ENCODE measurements around the gene TMC8.

The TMC8 gene

DNA sequence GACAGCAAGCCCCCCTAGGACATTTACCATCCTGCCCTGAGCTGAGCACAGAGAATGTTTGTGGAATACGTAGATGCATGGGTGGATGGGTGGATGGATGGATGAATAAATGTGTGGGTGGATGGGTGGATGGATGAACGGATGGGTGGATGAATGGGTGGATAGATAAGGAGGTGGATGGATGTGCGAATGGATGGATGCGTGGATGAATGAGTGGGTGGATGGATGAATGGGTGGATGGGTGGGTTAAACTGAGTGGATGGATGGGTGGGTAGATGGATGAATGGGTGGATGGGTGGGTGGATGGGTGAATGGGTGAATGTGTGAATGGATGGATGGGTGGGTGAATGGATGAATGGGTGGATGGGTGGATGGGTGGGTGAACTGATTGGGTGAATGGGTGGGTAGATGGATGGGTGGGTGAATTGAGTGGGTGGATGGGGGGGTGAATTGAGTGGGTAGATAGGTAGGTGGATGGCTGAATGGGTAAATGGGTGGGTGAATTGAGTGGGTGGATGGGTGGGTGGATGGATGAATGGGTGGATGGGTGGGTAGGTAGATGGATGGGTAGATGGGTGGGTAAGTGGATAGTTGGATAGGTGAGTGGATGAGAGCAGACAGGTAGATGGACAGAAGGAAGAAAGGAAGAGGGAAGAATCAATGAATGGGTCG, 7.2 kb upstream of the TMC8 start:
- DNase-seq (ENCODE audit: low read depth, low spot score) = no peak

DNA sequence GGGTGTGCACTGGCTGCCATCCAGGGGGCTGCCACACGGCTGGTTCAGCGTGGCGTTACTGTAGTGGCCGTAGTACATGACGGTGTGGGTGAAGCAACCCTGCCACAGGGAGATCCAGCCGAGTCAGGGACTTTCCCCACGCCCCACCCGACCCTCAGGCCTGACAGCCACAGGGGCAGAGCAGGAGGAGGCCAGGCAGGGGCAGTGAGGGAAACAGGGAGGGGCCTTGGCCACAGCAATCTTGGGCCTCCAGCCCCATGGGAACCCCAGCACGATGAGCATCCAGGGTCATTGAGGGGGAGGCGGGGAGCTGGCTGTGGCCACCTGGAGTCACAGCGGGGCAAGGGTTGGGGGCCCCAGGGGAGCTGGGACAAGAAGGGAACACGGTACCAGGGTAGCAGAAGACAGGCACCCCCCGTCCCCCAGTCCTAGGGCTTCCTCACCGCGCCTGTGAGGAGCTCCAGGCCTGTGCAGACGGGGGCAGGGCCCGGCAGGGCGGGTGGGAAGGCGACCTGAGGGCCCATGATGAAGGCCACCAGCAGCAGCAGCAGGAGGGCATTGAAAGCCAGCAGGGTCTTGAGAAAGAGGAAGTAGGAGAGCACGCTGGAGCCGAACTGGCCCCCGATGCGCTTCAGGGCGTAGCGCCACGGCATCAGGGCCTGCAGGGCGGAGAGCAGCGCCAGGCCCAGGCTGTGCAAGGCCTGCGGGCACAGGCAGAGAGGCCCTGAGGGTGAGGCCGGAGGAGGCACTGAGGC, 6.3 kb upstream of the TMC8 start:
- DNase-seq (ENCODE audit: low read depth, low spot score) = no peak

DNA sequence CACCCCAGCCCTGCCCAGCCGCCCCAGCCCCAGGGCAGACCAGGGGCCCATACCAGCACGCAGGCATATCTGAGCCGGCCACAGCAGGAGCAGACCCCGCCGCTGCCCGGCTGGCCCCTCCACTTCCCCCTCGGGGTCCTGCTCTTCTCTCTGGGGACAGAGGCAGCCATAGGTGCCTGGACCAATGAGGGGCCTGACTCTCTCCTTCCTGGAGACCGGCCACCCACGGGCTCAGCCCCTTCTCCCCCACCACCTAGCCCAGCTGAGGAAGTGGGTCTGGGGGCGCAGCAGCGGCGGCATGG, 5.8 kb upstream of the TMC8 start:
- DNase-seq (ENCODE audit: low read depth, low spot score) = no peak

DNA sequence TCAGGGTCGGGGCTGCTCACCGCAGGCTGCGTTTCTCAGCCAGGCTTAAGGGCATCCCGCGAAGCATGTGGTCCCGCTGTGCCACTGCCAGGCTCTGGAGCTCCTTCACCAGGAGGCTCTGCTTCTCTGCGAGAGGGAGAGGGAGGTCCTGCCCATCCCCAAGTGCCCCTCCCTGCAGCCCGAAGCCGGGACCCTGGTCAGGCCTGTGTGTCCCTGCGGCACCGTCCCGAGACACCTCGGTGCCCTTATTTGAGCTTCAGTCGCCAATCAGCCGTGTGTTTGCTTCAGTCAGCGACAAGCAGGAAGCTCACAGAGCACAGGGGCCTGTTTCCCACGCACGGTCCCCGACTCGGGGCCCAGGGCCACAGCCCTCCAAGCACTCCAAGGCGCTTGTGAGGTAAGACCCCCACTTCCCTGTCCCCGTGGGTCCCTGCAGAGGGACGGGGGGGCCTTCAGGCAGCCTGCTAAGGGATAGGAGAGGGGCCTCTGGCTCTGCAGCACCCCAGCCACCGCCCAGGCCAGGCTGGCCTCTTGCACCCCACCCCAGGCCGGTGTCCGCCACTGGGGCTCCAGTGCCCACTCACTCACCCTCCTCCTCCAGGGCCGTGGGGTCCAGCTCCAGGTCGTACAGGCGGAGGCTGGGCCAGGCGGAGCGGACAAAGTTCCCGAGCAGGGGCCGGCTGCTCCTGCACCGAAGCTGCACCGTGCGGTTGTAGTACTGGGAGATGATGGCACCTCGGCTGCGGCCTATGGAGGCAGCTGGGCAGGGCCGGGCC, 5.2 kb upstream of the TMC8 start:
- DNase-seq (ENCODE audit: low read depth, low spot score) = no peak

DNA sequence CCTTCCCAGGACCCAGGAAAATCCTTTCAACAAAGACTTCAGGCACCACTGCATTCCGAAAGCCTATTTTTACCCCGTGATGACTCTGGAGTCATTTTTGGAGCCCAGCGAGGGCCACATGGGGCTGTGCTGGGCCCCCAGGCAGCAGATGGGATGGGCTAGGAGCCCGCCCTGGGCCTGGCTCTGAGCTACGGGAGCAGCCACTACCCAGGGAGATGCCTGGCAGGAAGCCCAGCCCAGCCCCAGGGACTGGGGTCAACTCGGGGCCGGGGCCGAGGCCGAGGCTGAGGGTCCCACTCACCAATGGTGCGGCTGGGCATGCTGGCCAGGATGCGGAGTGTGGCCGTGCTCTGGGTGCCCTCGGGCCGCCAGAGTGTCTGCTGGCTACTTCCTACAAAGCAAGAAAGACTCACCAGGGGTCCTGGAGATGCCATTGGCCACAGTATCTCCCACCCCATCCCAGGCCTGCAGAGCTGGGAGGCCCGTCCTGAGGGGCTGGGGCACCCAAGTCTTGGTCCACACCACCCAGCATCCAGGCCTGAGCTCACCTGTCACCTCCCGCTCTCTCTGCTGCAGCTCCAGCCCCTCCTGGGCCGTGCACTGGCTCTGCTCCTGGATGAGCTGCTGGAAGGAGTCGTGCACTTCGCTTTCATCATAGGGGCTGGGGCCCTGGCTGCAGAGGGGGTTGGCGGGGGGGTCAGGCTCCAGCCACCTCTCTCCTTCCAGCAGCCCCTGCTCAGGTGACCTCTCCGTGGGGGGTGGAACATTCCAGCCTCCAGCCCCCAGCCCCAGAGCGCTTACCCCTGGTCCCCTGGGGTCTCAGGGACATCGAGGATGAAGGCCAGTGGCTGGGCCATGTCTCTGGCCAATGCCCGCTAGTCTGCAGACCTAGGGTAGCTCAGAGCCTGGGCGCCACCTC, 4.3 kb upstream of the TMC8 start:
- no peak for DNase-seq (ENCODE audit: low read depth, low spot score)

DNA sequence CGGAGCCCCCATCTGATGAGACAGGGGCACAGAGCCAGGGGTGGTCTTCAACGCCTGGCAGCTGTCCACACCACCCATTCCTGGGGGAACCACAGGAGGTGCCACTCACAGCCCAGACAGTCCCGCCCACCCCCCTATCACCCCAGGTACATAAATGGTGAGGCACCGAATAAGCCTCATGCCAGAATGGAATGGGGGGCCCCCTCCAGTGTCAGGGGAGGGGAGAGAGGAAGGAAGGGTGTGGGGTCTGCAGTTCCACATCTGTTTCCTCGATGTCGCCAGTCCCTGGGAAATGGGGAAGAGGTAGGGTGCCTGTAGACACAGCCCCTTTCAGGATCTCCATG, 3.7 kb upstream of the TMC8 start:
- no peak for DNase-seq (ENCODE audit: low read depth, low spot score)

DNA sequence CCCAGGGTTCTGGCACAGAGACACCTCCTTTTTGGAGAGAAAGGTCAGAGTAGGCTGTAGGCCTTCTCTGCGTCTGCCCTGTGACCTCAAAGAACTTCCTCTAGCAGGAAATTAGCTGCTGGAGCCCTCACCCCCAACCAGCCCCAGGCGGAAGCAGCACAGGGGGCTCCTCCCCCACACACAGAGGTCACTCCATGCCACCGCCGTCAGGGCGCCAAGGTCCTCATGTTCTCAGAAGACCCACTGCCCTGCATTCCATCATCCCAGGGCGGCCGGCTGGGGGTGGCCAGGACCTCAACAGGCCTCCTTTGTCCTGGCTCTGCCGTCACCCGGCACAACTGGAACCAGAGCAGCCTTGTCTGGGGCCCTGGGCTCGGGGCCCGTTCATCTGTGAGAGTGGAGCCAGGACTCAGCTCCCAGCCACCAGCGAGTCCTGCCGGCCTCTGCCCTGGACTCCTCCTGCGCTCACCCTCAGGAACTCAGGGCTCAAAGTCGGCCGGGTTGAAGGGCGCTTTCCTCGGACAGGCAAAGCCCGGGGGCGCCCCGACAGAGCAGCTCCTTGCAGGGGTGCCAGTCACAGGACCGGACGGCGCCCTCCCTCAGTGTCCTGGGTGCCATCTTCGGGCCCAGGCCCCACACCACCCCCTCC, 3.2 kb upstream of the TMC8 start:
- no peak for DNase-seq (ENCODE audit: low read depth, low spot score)

DNA sequence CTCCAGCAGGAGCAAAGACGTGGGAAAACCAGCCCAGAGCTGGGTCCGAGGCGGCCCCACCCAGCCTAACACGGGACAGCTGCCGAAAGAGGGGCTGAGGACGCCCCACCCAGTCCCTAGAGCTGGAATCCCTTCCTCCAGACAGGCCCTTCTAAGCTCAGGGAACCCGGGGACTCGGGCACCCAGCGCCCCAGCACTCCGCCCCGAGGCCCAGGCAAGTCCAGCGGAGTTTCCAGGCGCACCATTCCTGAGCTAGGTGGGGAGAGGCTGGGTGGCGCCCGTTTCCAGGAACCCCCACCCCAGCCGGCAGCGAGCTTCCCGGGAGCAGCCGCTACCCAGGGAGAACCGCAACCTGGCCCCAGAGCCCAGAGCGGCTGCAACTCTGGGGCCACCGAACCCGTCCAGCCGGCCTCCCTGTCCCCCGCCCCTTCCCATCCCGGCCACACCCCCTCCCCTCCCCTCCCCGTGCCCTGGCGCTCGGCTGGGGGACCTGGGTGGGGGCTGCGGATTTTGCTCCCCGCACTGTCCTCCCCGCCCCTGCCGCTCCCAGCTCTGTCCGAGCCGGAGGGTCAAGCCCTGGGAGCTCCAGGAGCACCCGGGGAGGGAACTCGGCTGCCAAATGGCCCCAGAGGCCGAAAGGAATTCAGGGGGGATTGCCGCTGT, 2.6 kb upstream of the TMC8 start:
- DNase-seq (ENCODE audit: low read depth, low spot score) = no peak

DNA sequence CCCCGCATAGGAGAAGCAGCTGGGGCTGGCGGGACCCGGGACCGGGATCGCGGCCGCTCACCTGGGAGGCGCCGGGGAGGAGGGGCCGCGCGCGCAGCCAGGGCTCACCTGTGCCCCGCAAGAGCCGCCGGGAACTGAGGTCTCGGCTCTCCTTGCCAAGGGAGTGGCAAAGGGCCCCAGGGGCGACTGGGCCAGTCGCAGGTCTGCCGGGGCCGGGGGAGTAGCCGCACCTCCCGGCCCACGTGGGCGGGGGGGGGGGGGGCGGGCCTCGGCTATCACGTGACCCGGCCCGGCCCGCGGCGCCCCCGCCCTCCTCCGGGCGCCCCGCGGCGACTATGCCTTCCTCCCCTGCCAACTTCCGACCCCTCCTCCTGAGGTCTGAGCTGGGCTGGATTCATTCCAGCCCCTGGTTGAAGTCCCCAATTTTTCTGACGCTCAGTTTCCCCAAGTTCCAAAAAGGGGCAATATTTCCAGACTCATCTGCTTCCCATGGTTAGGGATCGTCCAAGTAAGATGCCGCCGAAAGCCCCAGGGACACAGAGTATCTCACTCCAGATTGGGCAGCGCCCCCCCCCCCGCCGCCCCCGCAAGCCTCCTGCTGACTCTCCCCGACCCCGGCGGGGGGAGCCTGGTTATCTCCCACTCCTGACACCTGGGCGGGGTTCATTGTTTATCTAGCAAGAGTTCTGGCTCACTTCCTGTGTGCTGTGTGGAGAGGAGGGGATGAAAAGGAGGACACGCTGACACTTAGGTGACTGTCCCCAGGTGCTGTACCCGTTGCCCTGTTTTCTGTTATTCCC, 1.8 kb upstream of the TMC8 start, which contains the start of gene TMC6:
Gene TMC6 (minus strand): TSS at position 205 of the 800 bp plus-strand sequence. CDS start 1,923 bp downstream, outside the sequence.
- no peak for DNase-seq (ENCODE audit: low read depth, low spot score)

DNA sequence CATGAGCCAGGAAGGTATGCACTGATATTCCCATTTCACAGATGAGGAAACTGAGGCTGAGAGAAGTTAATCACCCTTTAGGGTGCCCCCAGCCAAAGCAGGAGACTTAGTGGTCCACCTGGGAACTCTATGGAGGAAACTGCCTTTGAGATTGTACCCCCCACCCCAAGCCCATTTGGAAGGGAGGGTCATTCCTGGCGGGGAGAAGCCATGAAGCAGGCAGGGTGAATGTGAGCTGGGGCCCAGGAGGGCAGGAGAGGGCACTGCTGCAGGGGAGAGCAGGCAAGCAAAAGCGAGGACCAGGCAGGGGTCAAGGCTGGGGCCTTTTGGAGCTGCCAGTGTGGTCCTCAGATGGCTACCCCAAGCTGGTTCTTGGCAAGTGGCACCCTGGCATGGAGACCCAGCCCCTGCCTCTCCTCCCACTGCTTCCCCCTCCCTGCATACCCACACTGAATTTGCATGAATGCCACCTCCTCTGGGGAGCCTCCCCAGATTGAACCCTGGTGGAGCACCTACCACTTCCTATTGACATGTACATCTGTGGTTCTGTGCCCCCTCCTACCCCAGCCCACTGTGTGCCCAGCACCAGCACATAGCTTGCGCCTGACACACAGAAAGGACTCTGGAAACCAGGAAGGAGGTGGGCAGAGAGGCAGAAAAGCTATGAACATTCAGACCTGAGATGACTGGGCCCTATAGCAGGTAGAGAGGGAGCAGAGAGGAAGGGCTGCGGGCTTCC, 1.1 kb upstream of the TMC8 start:
- DNase-seq (ENCODE audit: low read depth, low spot score) = no peak

DNA sequence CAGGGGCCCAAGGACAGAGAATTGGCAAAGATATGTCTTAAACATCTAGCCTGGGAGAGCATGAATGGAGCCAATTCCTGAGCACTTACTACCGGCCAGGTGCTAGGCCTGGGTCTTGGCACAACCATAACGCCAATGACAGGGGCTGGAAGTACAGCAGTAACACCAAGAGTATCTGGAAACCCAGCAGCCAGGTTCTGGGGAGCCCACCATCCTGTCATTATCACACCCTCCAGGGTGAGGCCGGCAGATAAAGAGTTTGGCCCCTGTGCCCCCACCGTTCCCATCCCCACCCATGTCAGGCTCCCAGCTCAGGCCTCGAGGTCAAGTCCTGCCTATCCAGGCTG, 508 bp upstream of the TMC8 start:
- no peak for DNase-seq (ENCODE audit: low read depth, low spot score)

DNA sequence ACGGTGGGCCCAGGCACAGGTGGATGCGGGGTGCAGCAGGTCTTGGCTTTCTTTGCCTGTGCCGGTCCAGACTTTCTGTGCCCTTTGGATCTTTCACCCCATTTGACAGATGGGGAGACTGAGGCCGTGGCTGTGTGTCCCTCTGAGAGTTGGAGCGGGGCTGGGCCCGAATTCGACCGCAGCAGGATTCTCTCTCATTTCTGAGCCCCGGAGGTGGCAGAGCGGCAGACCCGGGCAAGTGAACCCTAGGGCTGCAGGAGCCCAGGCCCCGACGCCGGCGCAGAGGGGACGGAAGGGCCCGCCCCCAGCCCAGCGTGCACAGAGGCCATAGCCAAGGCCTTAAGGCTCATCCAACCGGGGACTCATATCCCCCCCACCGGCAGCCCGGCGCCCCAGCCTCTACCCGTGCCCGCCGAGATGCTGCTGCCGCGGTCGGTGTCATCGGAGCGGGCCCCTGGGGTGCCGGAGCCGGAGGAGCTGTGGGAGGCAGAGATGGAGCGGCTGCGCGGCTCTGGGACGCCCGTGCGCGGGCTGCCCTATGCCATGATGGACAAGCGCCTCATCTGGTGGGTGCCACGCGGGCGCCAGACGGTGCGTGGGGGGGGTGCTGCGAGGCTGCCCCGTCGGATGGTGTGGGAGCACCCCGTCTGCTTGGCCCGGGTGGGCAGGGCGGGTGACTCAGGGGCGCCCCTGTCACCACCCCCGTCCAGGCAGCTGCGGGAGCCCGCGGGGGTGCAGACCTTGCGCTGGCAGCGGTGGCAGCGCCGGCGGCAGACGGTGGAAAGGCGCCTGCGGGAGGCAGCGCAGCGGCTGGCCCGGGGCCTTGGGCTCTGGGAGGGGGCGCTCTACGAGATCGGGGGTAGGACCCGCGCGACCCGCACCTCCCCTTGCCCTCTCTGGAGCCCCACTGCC, 857 bp downstream of the TMC8 start:
- DNase-seq (ENCODE audit: low read depth, low spot score) = no peak

DNA sequence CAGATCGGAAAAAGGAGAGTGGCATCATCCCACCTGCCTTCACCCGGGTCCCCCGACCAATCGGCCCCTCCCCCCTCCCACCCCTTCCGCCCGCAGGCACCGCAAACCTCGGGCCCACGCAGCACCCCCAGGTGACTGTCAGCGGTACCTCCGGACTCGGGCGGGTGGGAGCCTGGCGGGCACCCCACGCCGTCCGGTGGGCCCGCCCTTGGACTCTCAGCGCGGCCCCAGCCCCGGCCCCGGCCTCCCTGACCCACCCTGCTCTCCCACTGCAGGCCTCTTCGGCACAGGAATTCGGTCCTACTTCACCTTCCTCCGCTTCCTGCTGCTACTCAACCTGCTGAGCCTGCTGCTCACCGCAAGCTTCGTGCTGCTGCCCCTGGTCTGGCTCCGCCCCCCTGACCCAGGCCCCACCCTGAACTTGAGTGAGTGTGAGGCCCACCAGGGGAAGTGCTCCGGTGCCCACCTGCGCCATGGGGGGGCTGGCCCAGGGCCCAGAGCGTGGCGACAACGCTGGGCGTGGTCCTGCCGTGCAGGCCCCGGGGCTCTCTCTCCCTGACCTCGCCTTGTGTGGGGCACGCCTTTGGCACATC, 1.6 kb downstream of the TMC8 start:
- no peak for DNase-seq (ENCODE audit: low read depth, low spot score)

DNA sequence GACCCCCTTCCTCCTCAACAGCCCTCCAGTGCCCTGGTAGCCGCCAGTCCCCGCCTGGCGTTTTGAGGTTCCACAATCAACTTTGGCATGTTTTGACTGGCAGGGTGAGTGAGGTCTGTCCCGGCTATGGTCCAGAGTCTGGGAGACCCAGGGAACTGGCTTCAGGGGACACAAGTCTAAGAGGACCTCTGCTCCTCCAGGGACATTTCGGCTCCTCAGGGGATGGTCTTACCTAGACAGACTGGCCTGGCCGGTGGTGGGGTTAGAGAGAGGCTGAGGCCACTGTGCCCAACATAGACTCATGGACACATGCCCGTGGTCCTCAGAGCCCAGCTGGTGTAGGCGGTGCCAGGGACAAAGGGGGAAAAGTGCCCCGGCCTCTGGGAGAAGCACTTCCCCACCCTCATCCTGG, 2.2 kb downstream of the TMC8 start:
- DNase-seq (ENCODE audit: low read depth, low spot score) = no peak

DNA sequence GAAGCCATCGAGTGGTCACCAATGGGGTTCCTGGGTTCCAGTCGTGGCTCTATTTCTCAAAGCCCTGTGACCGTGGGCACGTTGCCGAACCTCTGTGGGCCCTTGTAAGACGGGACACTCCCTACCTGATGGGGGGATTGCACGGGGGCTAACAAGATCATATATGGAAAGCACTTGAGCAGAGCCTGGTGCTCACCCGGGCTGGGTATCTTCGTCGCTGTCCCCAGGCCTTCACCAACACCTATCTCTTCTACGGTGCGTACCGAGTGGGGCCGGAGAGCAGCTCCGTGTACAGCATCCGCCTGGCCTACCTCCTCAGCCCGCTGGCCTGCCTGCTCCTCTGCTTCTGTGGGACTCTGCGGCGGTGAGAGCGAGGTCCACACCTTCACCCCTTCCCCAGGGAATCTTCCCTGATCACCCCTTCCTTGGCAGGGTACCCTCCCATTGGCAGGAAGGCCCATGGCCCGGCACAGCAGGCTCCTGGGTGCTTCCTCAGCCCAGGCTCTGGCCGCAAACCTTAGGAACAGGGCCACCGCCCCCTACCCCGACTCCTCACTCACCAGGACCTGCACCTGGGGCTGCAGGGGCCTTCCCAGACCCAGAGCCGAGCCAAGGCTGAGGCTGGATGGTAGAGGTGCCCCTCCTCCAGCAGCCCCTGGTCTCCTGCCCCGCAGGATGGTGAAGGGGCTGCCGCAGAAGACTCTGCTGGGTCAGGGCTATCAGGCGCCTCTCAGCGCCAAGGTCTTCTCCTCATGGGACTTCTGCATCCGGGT, 2.8 kb downstream of the TMC8 start:
- DNase-seq (ENCODE audit: low read depth, low spot score) = no peak

DNA sequence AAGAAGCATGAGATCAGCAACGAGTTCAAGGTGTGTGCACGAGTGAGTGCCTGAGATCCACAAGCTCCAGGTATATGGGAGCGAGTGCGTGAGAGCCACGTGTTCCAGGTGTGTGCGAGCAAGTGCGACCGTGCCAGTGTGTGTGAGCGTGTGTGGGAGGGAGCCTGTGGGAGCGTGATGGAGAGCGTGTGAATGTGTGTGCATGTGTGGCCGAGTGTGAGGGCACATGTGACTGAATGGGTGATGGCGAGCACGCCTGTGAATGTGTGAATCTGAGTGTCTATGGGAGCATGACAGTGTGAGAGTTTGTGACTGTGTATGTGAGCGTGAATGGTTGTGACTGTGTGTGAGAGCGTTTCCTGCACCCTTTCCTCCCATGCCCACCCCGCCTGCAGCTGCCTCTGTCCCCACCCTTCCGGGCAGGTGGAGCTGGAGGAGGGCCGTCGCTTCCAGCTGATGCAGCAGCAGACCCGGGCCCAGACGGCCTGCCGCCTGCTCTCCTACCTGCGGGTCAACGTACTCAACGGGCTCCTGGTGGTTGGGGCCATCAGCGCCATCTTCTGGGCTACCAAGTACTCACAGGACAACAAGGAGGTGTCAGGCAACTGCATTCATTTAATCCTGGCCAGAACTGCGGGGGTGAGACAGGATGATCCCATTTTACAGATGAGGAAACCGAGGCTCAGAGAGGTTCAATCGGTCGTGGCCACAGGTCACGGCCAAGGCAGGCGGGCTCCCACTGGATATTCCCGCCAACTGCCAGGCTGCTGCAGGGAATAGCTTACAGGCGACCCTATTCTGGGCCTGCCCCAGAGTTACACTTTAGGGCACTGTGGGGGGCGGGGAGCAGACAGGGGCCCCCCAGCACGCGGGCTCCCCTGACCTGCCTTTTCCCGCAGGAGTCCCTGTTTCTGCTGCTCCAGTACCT, 3.7 kb downstream of the TMC8 start:
- DNase-seq (ENCODE audit: low read depth, low spot score) = no peak
